NCI-H345 (cell line): Measurements from ENCODE around the gene FADS3.

Experiments used
- DNase-seq: peaks from one replicate; lab custom pipeline; 2025; lab: John Stamatoyannopoulos, UW

The FADS3 gene

DNA sequence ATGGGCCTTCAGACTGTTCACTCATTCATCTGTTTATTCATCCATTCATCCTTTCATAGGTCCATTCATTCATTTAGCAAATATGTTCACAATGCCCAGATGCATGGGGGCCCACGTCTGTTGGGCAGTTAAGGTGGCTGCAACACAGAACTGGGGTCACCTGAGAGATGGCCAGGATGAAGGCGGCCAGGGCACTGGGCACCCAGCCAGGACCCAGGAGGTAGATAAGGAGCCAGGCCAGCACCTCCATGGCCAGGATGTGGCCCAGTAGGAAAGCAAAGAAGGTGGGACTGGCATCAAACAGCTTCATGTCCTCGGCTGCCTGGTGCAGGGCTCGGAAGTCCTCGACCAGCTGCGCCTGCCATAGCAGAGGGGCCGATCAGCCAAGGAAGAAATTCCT lies 12.2 kb downstream of the FADS3 start:
- no peak for DNase-seq

DNA sequence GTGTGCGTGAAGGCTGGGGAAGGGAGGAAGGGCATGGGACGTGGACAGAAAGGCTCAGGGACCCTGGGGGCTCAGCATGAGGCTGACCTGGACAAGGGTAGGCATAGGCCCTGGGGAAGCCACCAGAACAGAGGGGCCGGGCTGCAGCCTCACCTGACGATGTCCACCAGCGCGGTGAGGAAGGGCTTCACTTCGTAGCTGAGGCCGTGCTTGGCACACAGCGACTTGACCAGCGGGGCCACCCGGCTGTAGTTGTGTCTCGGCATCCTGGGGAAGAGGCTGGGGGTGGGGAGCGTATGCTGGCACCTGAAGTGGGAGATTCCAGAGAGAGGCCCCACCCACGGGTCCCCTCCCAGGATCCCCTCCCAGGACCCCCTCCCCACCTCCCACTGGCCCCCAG lies 15.6 kb downstream of the FADS3 start:
- DNase-seq, result no peak

DNA sequence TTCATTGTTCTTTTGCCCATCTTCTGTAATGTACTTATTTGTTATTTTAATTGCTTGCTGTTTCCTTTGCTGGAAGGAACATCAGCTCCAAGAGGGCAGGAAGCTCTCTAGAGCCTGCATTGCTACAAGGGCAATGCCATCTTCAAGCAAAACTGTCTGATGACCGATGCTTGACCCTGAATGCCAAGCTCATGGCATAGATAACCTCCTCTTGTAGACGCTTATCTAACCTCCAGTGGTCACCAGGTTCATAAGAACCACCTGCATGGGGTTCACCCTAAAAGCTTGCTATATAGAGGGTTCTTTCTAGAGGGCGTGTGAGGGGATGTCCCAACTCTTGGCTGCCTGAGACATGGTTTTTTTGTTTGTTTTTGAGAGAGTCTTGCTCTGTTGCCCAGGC lies 16.5 kb downstream of the FADS3 start:
- no peak for DNase-seq

DNA sequence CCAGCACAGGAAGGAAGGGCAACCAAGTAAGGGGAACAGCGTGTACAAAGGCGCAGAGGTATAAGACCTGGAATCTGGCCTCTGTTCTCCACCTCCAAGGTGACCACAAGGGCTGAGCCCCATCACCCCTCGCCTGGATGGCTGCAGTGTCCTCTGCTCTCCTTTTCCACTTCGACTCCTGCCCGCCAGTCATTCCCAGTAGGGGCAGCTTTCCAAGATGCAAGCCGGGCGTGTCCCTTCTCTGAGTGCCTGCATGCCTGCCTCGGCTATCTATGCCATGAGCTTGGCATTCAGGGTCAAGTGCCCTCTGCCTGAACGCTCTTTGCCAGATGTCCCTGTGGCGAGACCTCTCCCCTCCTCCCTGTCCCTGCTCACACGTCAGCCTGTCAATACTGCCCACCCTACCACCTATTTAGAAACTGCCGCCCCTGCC lies 17.0 kb downstream of the FADS3 start:
- DNase-seq, result no peak

DNA sequence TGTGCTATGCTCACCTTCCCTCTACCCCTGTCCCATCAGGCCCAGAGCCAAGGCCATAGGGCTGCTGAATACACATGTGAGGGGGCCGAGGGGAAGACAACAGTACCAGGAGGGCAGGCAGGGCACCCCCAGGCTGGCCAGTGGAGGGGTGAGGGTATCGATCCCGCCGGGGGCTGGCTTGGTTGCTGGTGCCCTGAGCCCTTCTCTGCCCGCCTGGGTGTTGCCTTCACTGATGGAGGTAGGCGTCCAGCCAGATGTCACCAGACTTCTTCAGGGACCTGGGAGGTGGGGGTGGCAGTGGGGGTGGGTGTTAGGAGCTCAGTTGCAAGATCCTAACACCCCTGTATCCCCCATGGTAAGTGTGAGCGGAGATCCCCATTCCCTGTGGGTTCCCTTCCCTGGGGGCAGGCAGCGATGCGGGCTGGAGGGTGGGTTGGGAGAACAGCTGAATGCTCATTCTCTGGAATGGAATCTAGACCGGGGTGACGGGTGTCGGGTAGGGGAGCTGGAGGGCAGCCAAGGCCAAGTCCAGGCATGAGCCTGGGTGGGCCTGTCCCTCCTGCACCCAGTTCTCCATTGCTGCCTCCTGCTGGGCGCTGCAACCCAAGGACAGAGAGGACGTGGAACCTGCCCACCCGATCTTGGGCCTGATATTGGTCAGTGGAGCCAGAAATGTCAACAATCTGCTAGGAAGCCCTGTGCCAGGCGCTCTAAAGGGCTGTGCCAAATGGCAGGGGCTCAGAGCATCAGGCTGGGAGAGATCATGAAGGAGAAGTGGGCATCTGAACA lies 17.6 kb downstream of the FADS3 start:
- DNase-seq, result no peak

DNA sequence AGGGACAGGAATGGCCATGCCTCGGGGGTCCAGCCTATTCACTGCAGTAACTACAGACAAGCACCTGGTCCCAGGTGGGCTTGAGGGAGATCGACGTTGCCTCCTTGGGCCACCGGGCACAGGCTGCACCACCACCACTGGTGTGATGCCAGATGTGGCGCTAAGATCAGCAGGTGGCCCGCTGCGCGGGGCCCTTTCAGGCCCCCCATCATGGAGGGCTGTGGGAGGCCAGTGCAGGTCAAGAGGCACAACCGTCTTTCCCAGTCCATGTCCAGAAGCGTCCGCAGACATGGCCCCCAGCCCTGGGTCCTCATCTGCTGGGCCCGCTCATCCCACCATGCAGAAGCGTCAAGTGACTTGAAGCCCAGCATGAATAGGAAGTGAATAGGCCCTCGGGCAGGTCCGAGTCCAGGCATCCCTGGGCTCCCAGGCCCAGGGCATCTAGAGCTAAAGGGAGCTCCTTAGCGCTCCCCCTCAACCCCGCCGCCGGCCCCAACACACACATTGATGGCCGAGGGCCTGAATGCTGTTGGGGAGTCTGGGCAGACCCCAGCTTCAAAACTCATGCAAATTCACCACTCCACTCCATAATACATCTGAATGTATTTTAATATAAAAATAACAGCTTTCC lies 18.3 kb downstream of the FADS3 start:
- DNase-seq, result no peak

DNA sequence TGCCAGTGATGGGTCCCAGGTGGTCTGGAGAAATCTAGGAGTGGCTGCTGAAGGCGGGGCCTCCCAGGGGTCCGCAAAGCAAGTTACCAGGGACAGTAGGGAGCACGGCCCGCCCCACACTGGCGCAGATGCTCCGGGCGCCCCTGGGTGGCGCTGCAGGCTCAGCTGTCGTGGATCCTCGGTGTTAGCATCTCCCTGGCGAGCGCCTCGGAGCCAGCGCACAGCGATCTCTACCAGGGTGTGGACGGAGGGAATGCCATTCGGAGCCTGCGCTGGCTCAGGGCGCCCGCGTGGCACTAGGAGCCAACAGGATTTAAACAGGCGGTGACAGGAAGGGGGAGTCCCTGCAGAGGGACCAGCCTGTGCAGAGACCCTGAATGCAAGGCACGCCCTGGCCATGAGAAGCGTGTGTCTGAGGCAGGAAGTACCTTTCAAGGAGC lies 20.2 kb downstream of the FADS3 start:
- peak; percentile 85 for DNase-seq

DNA sequence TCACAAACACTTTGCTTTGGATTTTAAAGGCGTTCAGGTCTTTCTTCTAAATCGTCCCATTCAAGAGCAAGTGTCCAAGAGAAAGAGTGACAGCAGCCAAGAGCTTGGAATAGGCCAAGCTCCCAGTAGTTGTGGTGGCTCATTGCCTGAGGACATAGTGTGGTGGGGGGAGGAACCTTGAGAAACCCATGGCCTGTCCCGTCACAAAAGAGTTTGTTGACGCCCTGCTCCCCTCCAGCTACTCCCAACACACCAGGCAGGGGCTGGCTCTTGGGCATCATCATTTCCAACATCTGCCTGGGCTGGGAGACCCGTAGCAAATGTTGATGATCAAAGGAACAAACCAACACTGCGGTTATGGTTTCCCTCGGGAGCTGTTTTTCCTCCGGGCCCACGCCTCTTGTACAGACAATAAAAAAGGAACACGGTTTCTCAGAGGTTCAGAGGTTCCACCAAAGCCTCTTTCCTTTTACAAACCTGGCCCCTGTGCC lies 20.8 kb downstream of the FADS3 start:
- no peak for DNase-seq

DNA sequence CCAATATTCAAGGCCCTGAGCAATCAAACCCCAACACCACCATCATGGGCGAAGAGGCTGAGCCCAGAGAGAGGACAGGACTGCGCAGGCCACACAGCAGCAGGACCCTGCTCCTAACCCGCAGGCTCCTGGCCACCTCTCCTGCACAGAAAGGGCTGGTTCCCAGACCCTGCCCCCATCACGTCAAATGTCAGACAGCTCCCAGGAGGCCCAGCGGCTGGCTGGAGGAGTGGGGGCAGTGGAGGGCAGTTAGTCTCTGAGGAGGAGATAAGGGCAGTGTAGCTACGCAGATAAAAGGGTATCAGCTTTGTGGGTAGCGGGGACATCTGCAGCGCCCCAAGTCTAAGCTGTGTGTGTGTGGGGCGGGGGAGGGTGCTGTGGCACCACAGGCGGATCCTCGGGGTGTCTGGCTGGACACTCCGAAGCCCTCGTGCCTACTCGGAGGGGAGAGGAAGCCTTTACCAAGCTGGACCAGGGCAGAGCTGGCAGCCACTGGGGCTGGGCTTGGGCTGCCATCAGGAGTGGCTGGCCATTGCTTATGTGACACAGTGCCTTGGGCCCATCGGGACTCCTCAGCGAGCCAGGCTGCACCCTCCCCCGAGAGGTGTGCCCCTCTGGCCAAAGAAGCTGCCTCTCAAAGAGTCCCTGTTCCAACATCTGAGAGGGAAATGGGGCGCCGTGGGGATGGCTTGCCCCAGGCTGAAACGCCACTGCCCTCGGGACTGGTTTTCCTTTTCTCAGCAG lies 21.5 kb downstream of the FADS3 start:
- no peak for DNase-seq

DNA sequence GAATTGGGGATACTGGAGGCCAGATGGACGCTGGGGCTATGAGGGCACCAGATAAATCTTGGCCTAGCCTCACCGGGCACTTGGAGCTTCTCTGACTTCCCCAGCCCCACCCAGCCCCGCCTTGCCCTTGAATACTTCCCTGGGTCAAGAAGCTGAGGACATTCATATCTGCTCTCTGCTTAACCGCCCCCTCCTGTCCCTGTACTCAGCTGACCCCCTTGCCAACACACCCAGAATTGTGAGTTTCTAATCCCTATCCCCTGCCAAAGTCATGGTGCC lies 22.0 kb downstream of the FADS3 start:
- no peak for DNase-seq

DNA sequence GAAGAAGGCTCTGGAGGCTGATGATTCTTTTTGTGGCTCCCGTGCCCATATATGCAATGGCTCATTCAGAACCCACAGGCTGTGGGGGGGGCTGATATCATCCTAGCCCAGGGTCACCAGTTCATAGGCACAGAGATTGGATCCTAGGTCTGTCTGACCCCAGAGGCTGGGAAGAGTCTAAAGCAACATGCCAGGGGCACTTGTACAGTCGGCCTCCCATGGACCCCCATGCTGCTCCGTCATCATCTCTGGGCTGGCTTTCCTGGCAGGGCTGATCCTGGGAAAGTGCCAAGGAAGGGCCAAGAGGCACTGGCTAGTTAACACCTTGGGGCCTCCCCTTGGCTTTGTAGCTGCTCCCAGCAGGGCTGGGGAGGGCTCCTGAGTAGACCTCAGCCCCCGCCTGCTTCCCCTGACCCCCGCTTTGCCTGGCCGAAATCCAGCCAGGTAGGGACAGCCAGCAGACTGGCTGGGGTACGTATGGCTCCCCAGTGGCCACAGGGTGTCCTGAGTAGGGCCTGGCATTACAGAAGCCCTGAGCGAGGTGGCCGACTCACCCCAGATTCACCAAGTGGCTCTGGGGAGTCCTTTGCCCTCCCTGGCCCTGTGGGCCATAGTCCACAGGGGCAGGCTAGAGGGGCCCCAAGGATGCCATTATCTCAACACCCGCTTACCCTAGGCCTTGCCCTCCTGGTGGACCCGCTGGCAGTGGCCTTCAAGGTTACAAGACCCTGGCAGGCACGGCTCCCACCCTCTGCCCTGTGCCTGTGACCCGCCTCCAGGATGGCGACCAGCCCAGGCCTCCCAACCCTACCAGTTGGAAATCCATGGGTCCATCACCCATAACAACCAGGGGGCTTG lies 22.5 kb downstream of the FADS3 start:
- DNase-seq, result no peak

DNA sequence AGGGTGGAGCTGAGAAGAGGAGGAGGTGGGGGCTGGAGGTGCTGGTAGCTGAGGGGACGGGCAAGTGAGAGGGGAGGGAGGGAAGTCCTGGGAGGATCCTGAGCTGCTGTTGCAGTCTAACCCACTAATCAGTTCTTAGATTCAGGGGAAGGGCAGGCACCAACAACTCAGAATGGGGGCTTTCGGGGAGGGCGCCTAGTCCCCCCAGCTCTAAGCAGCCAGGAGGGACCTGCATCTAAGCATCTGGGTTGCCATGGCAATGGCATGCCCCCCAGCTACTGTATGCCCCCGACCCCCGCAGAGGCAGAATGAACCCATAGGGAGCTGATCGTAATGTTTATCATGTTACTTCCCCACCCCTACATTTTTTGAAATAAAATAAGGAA lies 24.4 kb downstream of the FADS3 start:
- DNase-seq, result no peak

DNA sequence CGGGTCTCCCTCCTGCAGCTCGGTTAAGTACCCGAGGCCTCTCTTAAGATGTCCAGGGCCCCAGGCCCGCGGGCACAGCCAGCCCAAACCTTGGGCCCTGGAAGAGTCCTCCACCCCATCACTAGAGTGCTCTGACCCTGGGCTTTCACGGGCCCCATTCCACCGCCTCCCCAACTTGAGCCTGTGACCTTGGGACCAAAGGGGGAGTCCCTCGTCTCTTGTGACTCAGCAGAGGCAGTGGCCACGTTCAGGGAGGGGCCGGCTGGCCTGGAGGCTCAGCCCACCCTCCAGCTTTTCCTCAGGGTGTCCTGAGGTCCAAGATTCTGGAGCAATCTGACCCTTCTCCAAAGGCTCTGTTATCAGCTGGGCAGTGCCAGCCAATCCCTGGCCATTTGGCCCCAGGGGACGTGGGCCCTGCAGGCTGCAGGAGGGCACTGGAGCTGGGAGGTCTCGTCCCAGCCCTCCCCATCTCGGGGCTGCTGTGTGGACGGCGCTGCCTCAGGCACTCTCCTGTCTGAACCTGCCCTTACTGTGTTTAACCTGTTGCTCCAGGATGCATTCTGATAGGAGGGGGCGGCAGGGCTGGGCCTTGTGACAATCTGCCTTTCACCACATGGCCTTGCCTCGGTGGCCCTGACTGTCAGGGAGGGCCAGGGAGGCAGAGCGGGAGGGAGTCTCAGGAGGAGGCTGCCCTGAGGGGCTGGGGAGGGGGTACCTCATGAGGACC lies 25.0 kb downstream of the FADS3 start:
- DNase-seq, result no peak

DNA sequence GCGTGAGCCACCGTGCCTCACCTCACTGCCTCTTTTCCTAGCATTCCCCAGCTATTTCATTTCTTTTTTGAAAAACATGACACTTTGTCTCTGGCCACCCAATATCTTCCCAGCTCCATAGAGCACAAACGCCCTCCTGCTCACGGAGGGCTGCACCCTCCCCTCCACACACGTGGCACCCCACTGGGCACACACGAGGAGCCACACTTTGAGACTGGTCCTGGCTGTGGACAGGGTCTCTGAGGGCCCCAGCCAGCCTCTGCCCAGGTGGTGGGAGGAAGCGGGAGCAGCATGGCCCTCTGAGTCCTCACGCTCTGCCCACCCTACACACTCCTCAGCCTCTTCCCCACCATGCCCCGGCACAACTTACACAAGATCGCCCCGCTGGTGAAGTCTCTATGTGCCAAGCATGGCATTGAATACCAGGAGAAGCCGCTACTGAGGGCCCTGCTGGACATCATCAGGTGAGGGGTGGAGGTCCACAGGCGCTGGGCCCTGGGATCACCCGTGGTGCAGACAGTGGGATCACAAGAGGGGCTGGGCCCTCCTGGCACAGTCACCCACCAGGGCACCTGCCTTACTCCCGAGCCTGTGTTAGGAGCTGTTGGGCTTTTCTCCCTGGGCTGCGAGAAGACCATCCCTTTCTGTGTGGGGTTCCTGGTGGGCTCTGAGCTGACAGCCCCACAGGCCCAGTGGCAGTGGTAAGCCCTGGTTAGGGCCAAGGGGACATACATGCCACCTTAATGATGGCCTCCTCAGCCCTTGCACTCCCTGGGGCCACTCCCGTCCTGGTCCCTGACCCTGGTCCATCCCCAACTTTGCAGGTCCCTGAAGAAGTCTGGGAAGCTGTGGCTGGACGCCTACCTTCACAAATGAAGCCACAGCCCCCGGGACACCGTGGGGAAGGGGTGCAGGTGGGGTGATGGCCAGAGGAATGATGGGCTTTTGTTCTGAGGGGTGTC lies 26.2 kb downstream of the FADS3 start:
- no peak for DNase-seq

DNA sequence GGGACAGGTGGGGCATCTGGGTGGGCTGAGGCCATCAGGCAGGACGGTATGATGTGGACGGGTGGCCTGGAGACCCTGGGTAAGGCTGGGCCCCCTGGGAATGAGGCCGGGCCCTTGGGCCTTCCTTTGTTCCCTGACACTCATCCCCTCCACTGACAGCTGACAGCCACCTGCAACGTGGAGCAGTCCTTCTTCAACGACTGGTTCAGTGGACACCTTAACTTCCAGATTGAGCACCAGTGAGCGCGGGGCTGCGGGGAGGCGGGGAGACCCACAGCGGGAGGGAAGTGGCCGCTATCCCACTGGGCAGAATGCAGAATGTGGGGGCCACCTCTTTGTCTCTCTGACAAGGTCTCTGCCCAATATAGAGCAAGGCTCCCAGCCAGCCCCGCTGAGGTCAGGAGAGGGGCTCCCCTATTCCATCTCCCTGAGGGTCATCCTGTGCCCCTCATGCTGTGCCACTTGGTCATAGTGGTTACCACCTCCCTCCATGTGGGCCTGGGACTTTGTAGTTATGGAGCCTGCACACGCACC lies 27.7 kb downstream of the FADS3 start:
- DNase-seq, result no peak

DNA sequence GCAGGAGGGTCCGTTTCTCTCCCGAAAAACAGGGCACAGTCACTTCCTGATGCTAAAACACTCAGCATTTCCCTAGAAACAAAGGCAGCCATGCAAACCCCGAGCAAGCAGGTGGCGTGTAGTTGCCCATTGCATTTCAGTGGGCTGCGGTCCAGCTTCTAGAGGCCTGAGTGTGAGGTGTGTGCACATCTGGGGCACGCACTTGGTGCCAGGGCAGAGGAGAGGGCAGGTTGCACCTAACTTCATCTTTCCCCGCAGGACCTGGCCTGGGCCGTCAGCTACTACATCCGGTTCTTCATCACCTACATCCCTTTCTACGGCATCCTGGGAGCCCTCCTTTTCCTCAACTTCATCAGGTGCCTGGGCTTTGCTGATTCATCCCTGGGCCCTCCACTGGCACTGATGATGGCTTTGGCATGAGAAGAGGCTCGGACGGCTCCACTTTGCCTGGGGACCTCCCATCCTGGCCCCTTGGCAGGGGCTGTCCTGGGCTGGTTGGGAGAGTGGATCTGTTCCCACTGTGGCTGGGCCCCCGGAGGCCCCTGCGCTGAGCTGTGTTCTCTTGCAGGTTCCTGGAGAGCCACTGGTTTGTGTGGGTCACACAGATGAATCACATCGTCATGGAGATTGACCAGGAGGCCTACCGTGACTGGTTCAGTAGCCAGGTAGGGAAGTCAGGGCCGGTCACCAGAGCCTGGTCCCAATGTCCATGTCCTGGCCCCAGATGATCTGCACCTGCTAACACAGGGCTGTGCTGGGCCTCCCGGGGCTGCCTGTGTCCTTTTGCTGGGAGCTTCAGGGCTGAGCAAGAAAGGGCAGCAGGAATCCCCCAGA lies 28.4 kb downstream of the FADS3 start:
- DNase-seq, result no peak

DNA sequence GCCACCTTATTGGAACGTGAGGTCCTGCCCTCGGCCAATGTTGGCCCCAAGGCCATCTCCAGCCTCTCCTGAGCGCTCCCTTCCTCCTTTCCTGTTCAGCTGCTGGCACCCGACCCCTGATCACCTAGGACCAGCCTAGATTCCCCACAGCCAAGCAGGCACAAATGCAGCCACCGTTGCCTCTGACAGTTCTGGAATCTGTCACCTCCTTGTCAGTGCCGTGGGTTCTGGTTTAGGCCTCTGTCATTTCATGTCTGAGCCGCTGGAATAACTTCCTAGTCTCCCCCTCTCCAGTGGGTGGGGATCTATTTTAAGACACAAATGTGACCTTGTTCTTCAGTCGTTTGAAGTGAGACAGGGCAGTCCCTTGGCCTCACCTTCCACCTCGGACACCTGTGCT lies 29.7 kb downstream of the FADS3 start:
- DNase-seq, result no peak

DNA sequence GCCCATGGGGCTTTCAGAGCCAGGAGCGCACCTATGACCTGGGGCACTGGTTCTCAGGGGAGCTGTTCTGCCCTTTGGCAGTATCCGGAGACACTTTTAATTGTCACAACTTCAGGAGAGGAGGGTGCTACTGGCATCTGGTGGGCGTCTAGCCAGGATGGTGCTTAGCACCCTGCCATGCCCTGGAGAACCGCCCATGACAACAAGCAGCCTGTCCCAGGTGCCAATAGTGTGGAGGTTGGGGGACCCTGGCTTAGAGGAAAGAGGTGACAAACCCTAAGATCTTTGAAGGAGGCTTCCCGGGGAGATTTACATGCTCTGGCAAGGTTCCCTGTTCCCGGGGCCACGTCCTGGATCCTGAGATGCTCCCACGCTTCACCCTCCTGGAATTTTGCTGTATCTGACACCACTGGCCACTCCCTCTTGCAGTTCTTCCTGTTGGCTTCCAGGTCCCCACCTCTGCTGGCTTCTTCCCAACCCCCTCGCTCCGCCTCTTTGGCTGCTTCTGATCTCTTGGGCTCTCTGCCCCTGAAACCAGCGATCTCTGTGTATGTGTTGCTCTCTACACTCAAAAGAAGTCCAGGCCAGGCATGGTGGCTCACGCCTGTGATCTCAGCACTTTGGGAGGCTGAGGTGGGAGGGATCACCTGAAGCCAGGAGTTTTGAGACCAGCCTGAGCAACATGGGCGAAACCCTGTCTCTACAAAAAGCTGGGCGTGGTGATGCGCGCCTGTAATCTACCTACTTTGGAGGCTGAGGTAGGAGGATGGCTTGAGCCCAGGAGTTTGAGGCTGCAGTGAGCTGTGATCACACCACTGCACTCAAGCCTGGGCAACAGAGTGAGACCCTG lies 31.1 kb downstream of the FADS3 start:
- no peak for DNase-seq
